K562 (cell line): ENCODE data around the gene NBPF11. TPM values are rescaled to one million over a fixed set of nuclear protein-coding genes. Genes with fewer than 3 reads are reported as not detected.
"Not testable (repeated sequence)": the region's sequence is repeated elsewhere in the genome, so short reads cannot be mapped to it uniquely, and the experiment has no call there.

Experiments
- ATAC-seq: fragments of 200-7000 bp; cut with Tn5 transposase; 3 replicates; pipeline ENCODE4 v1.9.1; 2020; ENCODE audit warnings: moderate library complexity
- BruUV-seq: library from RNA; stranded (reverse); fragments of 400-500 nt; replicated peaks from 2 replicates; lab custom pipeline; 2021; lab: Mats Ljungman, UMichigan
- CTCF ChIA-PET: fragments of 300-600 bp; formaldehyde crosslinking; extraction: SDS; loops from one replicate; lab custom pipeline; 2021; ENCODE audit warnings: low intra/inter-chr PET ratio; lab: Yijun Ruan, JAX
- POLR2A ChIA-PET: fragments of 300-600, 350-650 bp; sonication (Branson Sonifier 250); formaldehyde crosslinking; extraction: SDS; loops from one replicate; lab custom pipeline; 2021; ENCODE audit warnings: antibody characterized with exemption, inconsistent platforms; lab: Yijun Ruan, JAX
- DNase-seq, 4 experiments: peaks; one replicate each; pipeline versions ENCODE4 v3.0.0 to v3.0.0-alpha.2; 2011 to 2018; ENCODE audit warnings: low spot score in 3 of 4, mixed read lengths in 3 of 4; ENCODE audit errors: extremely low read depth in 1 of 4
- FAIRE-seq: peaks from 2 replicates; lab custom pipeline; 2011; peaks lifted over from hg19 to GRCh38; lab: Jason Lieb, UNC
- H2AFZ ChIP-seq: 2 replicates; pipeline ENCODE4 v1.6.0; 2011; ENCODE audit warnings: low read depth, low read length, control low read depth, inconsistent platforms
- H3K27ac ChIP-seq: fragments of 200-600 bp; 3 replicates; pipeline ENCODE4 v1.8.0; 2011; ENCODE audit warnings: low read depth, mild to moderate bottlenecking, control low read depth, inconsistent platforms, low read length, moderate library complexity, mixed read lengths; ENCODE audit errors: extremely low read depth
- H3K27me3 ChIP-seq, 2 experiments: fragments of 300-600 bp in 1 of 2; 2 replicates in 1 of 2; 3 replicates in 1 of 2; pipeline versions ENCODE4 v1.6.0 to v1.8.0; 2011; ENCODE audit warnings: inconsistent platforms in 2 of 2, low read length in 2 of 2, mild to moderate bottlenecking in 1 of 2, mixed read lengths in 1 of 2, moderate library complexity in 1 of 2; ENCODE audit not compliant: control insufficient read depth in 2 of 2, insufficient read depth in 2 of 2
- H3K36me3 ChIP-seq: fragments of 300-600 bp; 3 replicates; pipeline ENCODE4 v1.8.0; 2011; ENCODE audit warnings: mild to moderate bottlenecking, low read length, inconsistent platforms; ENCODE audit not compliant: control insufficient read depth, insufficient read depth
- H3K4me1 ChIP-seq, 2 experiments: fragments of 200-600 bp in 1 of 2; replicated peaks in 1 of 2; 2 replicates in 1 of 2; 3 replicates in 1 of 2; pipeline versions ENCODE4 v1.5.1 to v1.8.0; 2011; ENCODE audit warnings: inconsistent platforms in 2 of 2, low read length in 2 of 2, mild to moderate bottlenecking in 1 of 2, mixed read lengths in 1 of 2, moderate library complexity in 1 of 2; ENCODE audit not compliant: control insufficient read depth in 2 of 2, insufficient read depth in 2 of 2
- H3K4me2 ChIP-seq: 2 replicates; pipeline ENCODE4 v1.6.1; 2011; ENCODE audit warnings: low read length, control low read depth, inconsistent platforms, mixed read lengths; ENCODE audit not compliant: insufficient read depth
- H3K4me3 ChIP-seq: fragments of 200-600 bp; sonication (generic), shearing (Covaris generic); 2 replicates; pipeline ENCODE4 v1.5.1; 2016; ENCODE audit warnings: control low read depth, inconsistent platforms
- H3K79me2 ChIP-seq: fragments of 200-600 bp; 3 replicates; pipeline ENCODE4 v1.8.0; 2011; ENCODE audit warnings: low read length, inconsistent platforms; ENCODE audit not compliant: control insufficient read depth, insufficient read depth
- H3K9ac ChIP-seq, 2 experiments: 2 replicates each; pipeline versions ENCODE4 v1.6.0 to v1.6.1; 2011; ENCODE audit warnings: low read depth in 2 of 2, low read length in 2 of 2, control low read depth in 1 of 2, inconsistent platforms in 1 of 2, mild to moderate bottlenecking in 1 of 2, mixed read lengths in 1 of 2; ENCODE audit not compliant: insufficient read depth in 1 of 2
- H3K9me1 ChIP-seq: one replicate; pipeline ENCODE4 v1.6.0; 2011; ENCODE audit warnings: inconsistent platforms, mild to moderate bottlenecking, low read length, moderate library complexity; ENCODE audit not compliant: control insufficient read depth, insufficient read depth
- H3K9me3 ChIP-seq: replicated peaks from 2 replicates; pipeline ENCODE4 v1.5.1; 2011; ENCODE audit warnings: low read depth, low read length, inconsistent platforms; ENCODE audit not compliant: control insufficient read depth, insufficient read depth
- H4K20me1 ChIP-seq: replicated peaks from 2 replicates; pipeline ENCODE4 v1.6.1; 2011; ENCODE audit warnings: low read length, inconsistent platforms, mixed read lengths; ENCODE audit not compliant: control insufficient read depth, insufficient read depth
- WGBS: fragments of 100-300 bp; shearing (Covaris generic); methylation state at CpG from one replicate; pipeline ENCODE4 v1.1.6; 2016; ENCODE audit warnings: low coverage, mixed read lengths; ENCODE audit not compliant: insufficient coverage; ENCODE audit errors: missing lambda C conversion rate; 5-methylcytosine and 5-hydroxymethylcytosine counted together
- in situ Hi-C: fragments of 300-500 bp; cut with MboI; formaldehyde crosslinking; loops from 4 replicates; pipeline ENCODE4 v1.15.0; 2018; ENCODE audit warnings: inconsistent platforms, mixed read lengths
- intact Hi-C: fragments of 100-400 bp; cut with micrococcal nuclease; formaldehyde crosslinking; loops from 2 replicates; pipeline ENCODE4 v1.14.2; 2022
- polyA plus RNA-seq, 8 experiments: library from polyadenylated mRNA; depleted of rRNA in 4 of 8; stranded (reverse) in 5 of 8; unstranded in 3 of 8; fragments of >200 nt; fragmentation: Nextera tagmentation in 2 of 8; fragmentation: Illumina TruSeq in 1 of 8; extraction: Ambion mirVana in 2 of 8; extraction: Trizol in 1 of 8; gene quantifications; 2 replicates each; pipeline versions ENCODE4 v1.2.1 to v1.2.3, GENCODE V29; 2011 to 2014; ENCODE audit warnings: inconsistent platforms in 1 of 8, missing spikeins in 1 of 8
- total RNA-seq, 7 experiments: library from RNA; depleted of rRNA in 6 of 7; stranded (reverse); fragments of >200 nt in 6 of 7; fragmentation: Illumina TruSeq in 2 of 7; extraction: Trizol in 2 of 7; gene quantifications; 2 replicates each; pipeline versions ENCODE4 v1.2.1 to v1.2.3, GENCODE V29; 2011 to 2021; ENCODE audit warnings: low replicate concordance in 1 of 7

Gene NBPF11
- total and polyA plus RNA-seq, 9 of the 15 experiments (the other 6 are each of a cell fraction or from before 2014, with no cell fraction given), result 2.8 to 17.0 (median 8.0) TPM

GRCh38 chr1:148188768-148189167, 36.7 kb upstream of the NBPF11 start:
- in situ Hi-C loops, DNase-seq, H3K9me1 ChIP-seq, H3K4me2 ChIP-seq, FAIRE-seq, H3K4me3 ChIP-seq, H2AFZ ChIP-seq, H3K79me2 ChIP-seq, H3K27ac ChIP-seq, ATAC-seq, POLR2A ChIA-PET, H3K9me3 ChIP-seq, H3K4me1 ChIP-seq, intact Hi-C loops, H3K27me3 ChIP-seq, H4K20me1 ChIP-seq, CTCF ChIA-PET, BruUV-seq, H3K9ac ChIP-seq, H3K36me3 ChIP-seq: not testable (repeated sequence)

GRCh38 chr1:148178682-148179081, 26.6 kb upstream of the NBPF11 start:
- POLR2A ChIA-PET, H3K36me3 ChIP-seq, FAIRE-seq, H4K20me1 ChIP-seq, H3K4me3 ChIP-seq, H3K4me2 ChIP-seq, H3K9me3 ChIP-seq, H3K9ac ChIP-seq, H3K4me1 ChIP-seq, H3K27ac ChIP-seq, H3K27me3 ChIP-seq, CTCF ChIA-PET, H3K79me2 ChIP-seq, DNase-seq, intact Hi-C loops, ATAC-seq, H3K9me1 ChIP-seq, H2AFZ ChIP-seq, BruUV-seq: not testable (repeated sequence)
- in situ Hi-C loops, result loop anchor here (5.0 kb wide), 1 partner anchor 1256 kb away; no protein-coding TSS in a partner anchor

GRCh38 chr1:148175414-148175813, 23.3 kb upstream of the NBPF11 start:
- ATAC-seq, H4K20me1 ChIP-seq, H3K4me1 ChIP-seq, H3K79me2 ChIP-seq, H3K9me3 ChIP-seq, H3K9me1 ChIP-seq, H2AFZ ChIP-seq, H3K27me3 ChIP-seq, CTCF ChIA-PET, DNase-seq, H3K4me3 ChIP-seq, H3K27ac ChIP-seq, H3K36me3 ChIP-seq, H3K4me2 ChIP-seq, FAIRE-seq, intact Hi-C loops, H3K9ac ChIP-seq, POLR2A ChIA-PET, BruUV-seq: not testable (repeated sequence)
- 11% methylated on average over 2 of the region's 2 CpGs for WGBS
- in situ Hi-C loops, result loop anchor here (5.0 kb wide), 1 partner anchor 1253 kb away; no protein-coding TSS in a partner anchor
